H1 (cell line): ENCODE data around the gene RNF130. TPM values are rescaled to one million over a fixed set of nuclear protein-coding genes. Genes with fewer than 3 reads are reported as not detected.

Source experiments
- ATF2 ChIP-seq: IDR thresholded peaks from 2 replicates; pipeline ENCODE4 v1.6.1; 2012; ENCODE audit warnings: low read length, inconsistent platforms
- CBX5 ChIP-seq: fragments of 300-800, 300-1000 bp; sonication (generic); IDR thresholded peaks from 2 replicates; pipeline ENCODE4 v1.7.1; 2016; ENCODE audit warnings: antibody characterized with exemption, low read length, low read depth
- CHD7 ChIP-seq: fragments of 300-600 bp; sonication (generic); IDR thresholded peaks from 2 replicates; pipeline ENCODE4 v1.7.1; 2012; ENCODE audit warnings: low read length, moderate library complexity, mild to moderate bottlenecking, inconsistent platforms; ENCODE audit not compliant: insufficient replicate concordance
- EZH2 ChIP-seq: fragments of 200-600 bp; sonication (generic); IDR thresholded peaks from 2 replicates; pipeline ENCODE4 v1.7.1; 2012; ENCODE audit warnings: low read depth, mild to moderate bottlenecking, moderate library complexity, low read length, inconsistent platforms; ENCODE audit not compliant: severe bottlenecking
- JUN ChIP-seq: IDR thresholded peaks from 2 replicates; pipeline ENCODE4 v1.6.1; 2011; ENCODE audit warnings: low read depth, mild to moderate bottlenecking, improper control_type of control experiment, low read length
- RXRA ChIP-seq: IDR thresholded peaks from 2 replicates; pipeline ENCODE4 v1.6.1; 2011; ENCODE audit warnings: low read depth, mild to moderate bottlenecking, low read length, moderate library complexity; ENCODE audit not compliant: insufficient read depth
- TEAD4 ChIP-seq: IDR thresholded peaks from 2 replicates; pipeline ENCODE4 v1.6.1; 2012; ENCODE audit warnings: low read depth, low read length, inconsistent platforms, mixed read lengths
- polyA plus RNA-seq, 7 experiments: library from polyadenylated mRNA; depleted of rRNA in 3 of 7; stranded (reverse) in 5 of 7; unstranded in 2 of 7; fragments of >200 nt in 5 of 7; fragments of 200-250 nt in 2 of 7; gene quantifications; 1 replicate in 5 of 7; 2 replicates in 1 of 7; 4 replicates in 1 of 7; pipeline versions ENCODE4 v1.2.1 to v1.2.3, GENCODE V29; 2011 to 2013; ENCODE audit warnings: missing spikeins in 2 of 7, mixed read lengths in 2 of 7
- total RNA-seq: library from RNA; stranded (reverse); fragmentation: NEBNext Ultra II Directional; extraction: Animal tissue kit (Norgen Biotek cat#: 25700); gene quantifications from 2 replicates; pipeline ENCODE4 v1.2.1, GENCODE V29; 2021
- TF ChIP-seq, protein P1 (sequence below): IDR thresholded peaks from 2 replicates; pipeline ENCODE4 v1.6.1; 2011; ENCODE audit warnings: low read length, improper control_type of control experiment

RNF130 gene
- total and polyA plus RNA-seq, 2 of the 8 experiments (the other 6 are each of a cell fraction or from before 2014, with no cell fraction given), result 65.1 to 70.0 TPM

- TF ChIP-seq ATF2, result no peak
- TF ChIP-seq, protein P1, sequence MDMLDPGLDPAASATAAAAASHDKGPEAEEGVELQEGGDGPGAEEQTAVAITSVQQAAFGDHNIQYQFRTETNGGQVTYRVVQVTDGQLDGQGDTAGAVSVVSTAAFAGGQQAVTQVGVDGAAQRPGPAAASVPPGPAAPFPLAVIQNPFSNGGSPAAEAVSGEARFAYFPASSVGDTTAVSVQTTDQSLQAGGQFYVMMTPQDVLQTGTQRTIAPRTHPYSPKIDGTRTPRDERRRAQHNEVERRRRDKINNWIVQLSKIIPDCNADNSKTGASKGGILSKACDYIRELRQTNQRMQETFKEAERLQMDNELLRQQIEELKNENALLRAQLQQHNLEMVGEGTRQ, result no peak
- no peak for TF ChIP-seq JUN
- no peak for TF ChIP-seq TEAD4
- TF ChIP-seq RXRA, result no peak
- TF ChIP-seq CBX5, result no peak
- TF ChIP-seq EZH2, result no peak
- no peak for TF ChIP-seq CHD7
Measured at GRCh38 chr5:180072256-180072548, 643 bp upstream of the RNF130 start (continued).
